ENCODE measurements around the gene DPP7.

DPP7 gene

GRCh38 chr9:137110911-137111787, 3.4 kb downstream of the DPP7 start:
- no peak for DNase-seq (ENCODE audit: low read depth)

DNA sequence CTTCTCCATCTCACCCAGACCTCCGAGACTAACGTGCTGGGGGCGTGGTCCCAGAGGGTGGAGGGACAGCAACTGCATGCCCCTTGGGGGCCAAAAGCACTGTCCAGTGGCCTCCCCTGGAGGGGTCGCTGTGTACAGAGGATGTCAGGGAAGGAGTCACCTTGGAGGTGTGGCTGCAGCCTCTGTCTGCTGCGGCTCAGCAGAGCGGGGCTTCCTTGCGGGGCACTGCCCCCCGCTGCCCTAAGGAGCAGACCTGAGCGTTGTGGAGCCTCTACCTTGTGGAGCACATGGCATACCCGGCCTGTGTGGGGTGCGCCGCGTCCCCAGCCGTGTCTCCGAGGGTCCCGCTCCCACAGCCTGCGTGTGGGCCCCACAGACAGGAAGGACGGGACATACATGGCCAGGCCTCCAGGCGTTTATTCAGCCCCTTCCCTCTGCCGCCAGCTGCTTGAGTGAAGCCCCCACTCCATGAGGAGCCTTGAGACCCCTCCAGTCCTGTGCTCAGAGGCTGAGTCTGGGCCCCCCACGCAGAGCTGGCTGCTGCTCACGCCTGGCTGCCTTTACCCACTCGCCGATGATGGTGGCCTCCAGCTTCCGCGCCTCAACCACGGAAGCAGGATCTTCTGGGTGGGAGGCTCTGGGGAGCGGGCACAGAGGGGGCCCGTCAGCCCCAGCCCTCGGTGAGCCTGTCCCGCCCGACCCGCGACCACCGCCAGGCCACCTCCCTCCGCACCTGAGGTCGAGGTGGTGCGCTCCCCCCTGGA, 4.2 kb downstream of the DPP7 start:
- no peak for DNase-seq (ENCODE audit: low read depth)

GRCh38 chr9:137109250-137110146, 5.0 kb downstream of the DPP7 start:
- no peak for DNase-seq (ENCODE audit: low read depth)

DNA sequence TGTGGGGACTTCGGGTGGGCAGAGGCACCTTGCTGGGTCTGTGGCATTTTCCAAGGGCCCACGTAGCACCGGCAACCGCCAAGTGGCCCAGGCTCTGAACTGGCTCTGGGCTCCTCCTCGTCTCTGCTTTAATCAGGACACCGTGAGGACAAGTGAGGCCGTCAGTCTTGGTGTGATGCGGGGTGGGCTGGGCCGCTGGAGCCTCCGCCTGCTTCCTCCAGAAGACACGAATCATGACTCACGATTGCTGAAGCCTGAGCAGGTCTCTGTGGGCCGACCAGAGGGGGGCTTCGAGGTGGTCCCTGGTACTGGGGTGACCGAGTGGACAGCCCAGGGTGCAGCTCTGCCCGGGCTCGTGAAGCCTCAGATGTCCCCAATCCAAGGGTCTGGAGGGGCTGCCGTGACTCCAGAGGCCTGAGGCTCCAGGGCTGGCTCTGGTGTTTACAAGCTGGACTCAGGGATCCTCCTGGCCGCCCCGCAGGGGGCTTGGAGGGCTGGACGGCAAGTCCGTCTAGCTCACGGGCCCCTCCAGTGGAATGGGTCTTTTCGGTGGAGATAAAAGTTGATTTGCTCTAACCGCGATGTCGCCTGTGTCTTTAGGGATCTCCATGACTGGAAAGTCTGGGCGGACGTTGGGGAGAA, 5.8 kb downstream of the DPP7 start:
- no peak for DNase-seq (ENCODE audit: low read depth)

GRCh38 chr9:137107982-137108381, 6.6 kb downstream of the DPP7 start:
- DNase-seq (ENCODE audit: low read depth), result no peak

DNA sequence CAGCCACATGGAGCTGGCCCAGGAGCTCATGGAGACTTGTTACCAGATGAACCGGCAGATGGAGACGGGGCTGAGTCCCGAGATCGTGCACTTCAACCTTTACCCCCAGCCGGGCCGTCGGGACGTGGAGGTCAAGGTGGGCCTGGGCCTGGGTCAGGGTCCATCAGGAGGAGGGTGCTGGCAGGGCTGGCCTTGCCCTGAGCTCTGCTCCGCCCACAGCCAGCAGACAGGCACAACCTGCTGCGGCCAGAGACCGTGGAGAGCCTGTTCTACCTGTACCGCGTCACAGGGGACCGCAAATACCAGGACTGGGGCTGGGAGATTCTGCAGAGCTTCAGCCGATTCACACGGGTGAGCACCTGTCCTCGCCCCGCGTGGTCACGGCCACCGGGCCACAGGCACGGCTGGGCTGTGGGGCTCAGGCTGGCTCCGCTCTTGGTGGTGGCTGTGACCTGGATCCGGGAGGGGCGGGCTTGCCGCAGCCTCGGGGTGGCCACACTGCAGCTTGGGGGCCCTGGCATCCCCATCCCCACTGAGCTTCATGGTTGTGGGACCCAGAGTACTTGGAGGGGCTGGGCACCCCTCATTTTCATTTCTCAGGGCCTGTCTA, 7.1 kb downstream of the DPP7 start:
- no peak for DNase-seq (ENCODE audit: low read depth)

DNA sequence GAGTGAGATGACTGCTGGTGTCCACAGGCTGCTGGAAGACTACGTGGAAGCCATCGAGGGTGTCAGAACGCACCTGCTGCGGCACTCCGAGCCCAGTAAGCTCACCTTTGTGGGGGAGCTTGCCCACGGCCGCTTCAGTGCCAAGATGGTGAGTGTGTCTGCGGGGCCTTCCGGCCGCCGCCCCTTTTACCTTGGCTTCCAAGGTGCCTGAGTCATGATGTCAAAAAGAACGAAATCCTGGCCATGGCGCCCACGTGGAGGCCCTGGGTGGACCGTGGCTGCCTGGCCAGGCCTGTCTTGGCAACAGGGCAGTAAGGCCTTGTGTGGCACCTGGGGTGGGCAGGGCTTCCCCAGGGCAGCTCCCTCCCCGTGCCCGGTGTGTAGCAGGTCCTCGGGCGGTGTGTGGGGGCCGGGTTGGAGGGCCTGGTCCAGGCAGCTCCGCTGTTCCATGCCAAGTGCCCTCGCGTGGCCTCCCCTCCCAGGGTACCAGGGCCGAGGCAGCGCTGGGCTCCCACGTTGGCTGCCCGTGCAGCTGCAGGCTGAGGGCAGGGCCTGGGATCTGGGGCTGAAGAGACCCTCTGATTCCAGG, 7.8 kb downstream of the DPP7 start:
- no peak for DNase-seq (ENCODE audit: low read depth)

GRCh38 chr9:137105814-137106661, 8.5 kb downstream of the DPP7 start:
- DNase-seq (ENCODE audit: low read depth), result no peak

DNA sequence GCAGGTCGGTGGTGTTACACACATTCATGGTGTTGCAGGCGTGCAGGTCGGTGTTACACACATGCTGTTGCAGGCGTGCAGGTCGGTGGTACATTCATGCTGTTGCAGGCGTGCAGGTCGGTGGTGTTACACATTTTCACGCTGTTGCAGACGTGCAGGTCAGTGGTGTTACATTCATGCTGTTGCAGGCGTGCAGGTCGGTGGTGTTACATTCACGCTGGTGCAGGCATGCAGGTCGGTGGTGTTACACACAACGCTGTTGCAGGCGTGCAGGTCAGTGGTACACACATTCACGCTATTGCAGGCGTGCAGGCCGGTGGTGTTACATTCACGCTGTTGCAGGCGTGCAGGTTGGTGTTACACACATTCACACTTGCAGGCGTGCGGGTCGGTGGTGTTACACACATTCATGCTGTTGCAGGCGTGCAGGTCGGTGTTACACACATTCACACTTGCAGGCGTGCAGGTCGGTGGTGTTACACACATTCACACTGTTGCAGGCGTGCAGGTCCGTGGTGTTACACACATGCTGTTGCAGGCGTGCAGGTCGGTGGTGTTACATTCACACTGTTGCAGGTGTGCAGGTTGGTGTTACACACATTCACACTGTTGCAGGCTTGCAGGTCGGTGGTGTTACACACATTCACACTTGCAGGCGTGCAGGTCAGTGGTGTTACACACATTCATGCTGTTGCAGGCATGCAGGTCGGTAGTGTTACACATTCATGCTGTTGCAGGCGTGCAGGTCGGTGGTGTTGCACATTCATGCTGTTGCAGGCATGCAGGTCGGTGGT, 11.1 kb downstream of the DPP7 start:
- no peak for DNase-seq (ENCODE audit: low read depth)

DNA sequence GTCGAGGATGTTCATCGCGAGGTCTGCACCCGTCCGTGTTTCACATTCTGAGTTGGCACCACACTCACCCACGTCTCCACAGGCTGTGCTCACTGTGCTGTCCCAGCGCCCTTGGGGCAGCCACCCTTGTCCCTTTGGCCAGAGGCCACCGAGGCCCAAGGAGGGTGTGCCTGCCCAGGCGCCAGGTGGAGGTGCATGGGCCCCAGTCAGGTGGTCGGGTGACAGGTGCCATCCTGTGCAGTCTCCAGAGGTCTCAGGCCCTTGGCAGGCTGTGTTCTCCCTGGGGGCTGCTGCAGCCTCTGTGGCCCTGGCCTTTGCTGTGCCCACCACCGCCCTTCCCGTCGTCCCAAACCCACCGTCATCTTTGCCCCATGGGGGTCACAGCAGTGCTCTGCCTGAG, 15.3 kb downstream of the DPP7 start:
- no peak for DNase-seq (ENCODE audit: low read depth)

- no peak for DNase-seq (ENCODE audit: low read depth)
Observed at GRCh38 chr9:137097761-137098462, 16.6 kb downstream of the DPP7 start.

DNA sequence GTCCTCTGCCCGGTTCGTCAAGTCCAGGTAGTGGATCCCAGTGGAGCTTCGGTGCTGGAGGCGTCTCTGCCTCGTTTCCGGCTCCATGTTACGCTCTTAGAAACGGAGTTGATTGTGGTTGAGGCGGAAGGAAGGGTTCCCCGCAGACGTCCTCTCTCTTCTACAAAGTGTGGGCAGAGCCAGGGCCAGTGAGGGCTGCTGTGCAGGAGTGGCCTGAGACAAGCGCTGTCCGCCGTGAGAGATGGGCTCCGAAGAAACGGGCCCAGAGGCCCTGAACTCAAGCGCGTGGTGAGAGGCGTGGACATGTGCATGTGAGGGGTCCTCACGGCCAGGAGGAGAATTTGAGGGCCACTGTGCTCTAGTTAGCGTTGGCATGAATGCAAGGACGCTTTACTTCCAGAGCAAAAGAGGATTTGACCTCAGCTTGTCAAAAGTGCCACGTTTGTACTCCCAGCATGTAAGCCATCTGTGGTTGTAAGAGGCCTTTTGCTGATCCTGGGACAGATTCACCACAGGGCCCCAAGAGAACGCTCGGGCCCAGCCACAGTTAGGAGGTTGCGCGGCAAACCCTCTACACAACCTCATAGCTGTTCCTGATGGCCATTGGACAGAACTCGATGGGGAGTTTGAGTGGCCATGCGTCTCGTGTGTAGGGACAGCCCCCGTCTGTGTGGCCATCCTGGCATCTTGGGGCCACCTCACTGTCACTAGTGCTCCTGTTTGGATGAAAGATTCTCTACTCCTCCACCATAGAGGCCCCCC, 17.6 kb downstream of the DPP7 start:
- DNase-seq (ENCODE audit: low read depth), result no peak

DNA sequence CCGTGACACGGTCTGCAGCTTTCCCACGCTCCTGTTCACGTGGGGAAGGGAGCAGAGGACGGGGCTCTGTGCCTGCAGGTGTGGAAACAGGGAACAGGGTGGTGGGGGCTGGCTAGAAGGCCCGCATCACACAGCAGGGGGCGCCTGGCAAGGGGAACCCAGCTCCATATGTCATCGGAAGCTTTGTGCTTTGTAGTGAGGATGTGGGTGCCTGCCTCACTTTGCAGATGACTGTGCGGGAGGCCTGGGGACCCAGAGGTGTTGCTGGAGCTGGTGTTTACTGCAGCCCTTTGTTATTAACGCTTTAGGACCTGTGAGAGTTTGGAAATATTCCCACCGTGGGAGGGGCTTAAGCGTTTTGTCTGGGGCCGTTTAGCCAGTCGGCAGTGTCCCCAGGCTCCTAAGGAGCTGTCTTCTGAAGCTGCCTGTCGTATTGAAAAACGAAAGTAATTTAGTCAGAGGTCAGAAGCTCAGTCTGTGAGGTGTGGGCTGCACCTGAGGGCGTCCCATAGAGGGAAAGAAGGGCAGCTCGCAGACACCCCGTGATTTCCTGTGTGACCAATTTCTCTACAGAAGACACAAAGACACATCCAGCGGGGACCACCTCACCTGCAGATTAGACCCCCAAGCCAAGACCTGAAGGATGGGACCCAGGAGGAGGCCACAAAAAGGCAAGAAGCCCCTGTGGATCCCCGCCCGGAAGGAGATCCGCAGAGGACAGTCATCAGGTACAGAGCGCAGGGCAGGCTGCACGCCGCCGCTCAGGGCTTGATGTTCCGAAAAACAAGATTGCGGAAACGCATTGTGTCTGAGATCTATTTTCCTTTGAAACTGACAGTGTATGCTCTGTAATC, 18.6 kb downstream of the DPP7 start:
- no peak for DNase-seq (ENCODE audit: low read depth)

DNA sequence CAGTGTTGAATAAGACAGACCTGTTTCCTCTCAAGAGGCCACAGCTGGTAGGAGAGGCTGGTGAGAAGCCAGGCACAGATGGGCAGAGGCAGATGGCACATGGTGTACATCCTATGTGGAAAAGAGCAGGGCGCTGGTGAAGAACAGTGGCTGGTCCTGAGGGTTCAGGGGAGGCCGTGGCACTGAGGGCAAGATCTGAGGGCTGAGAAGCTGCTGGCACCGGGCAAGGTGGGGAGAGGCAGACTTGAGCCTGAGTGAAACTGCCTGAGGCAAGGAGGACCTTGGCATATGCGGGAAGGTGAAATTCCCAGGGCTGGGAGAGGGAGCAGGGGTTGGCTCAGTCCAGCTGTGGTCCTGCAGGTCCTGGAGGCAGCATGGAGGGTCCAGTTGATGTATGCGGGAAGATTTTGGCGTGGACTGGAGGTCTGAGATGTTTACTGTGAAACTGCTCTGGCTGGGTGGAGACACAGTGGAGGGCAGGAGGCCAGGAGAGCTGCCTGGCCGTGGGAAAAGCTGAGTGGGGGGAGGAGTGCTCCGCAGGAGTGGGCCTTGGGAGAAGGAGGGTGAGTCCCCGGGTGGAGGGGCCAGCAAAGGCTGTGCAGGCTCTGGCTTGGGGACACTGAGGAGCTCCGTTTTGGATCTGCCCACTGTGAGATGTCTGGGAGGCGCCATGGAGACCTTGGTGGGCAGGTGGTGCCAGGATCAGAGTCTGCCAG, 25.1 kb downstream of the DPP7 start:
- DNase-seq (ENCODE audit: low read depth), result no peak

DNA sequence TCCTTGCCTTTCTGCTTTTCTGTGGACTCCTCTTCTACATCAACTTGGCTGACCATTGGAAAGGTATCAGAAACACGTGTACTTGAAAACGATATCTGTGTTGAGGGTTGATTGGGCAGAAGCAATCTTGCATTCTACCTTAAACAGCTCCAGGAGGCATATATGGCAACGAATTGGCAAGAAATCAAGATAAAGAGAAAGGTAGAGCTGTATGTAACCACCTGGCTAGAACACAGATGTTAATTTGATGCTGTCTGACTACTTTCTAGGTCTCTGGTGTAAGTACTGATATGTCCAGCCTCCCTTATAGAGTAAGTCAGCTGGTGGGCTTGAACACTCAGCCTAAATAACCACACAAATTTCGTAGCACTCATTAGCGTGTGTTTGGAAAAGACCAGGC, 26.4 kb downstream of the DPP7 start:
- DNase-seq (ENCODE audit: low read depth), result no peak

GRCh38 chr9:137087409-137087925, 27.1 kb downstream of the DPP7 start:
- no peak for DNase-seq (ENCODE audit: low read depth)

Data from fibroblast of gingiva (primary cell).